ENCODE results near the gene DDX6.
"Not testable (repeated sequence)": the region's sequence is repeated elsewhere in the genome, so short reads cannot be mapped to it uniquely, and the experiment has no call there.

Gene DDX6

DNA sequence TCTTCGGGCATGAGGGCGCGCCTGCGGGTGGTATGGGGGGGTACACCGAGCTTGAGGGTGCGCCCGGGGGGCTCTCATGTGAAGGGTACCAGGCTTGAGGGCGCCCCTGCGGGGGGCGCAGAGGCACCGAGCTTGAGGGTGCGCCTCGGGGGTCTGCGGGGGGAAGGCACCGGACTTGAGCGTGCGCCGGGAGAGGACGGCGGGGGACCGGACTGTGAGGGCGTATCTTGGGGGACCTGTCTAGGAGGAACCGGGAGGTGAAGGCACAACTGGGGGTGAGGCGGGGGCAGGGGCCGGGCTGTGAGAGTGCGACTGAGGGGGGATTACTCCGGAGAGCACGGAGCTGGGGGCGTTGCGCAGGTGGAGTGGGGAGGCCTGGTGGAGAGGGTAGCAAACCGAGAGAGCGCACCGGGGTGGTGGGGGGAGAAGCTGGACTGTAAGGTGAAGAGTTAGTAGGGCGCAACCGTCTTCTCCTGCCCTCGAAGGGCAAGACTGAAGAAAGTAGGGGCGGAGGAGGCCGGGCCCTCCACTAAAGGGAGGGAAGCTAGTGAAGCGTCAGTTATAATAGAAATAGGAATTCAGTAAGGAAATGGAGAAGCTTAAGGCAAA, 1.1 kb upstream of the DDX6 start:
- peak; percentile 62 for DNase-seq (ENCODE audit: low read depth)

GRCh38 chr11:118790357-118791110, 430 bp downstream of the DDX6 start:
- peak overlapping the region; percentile 90 for H3K4me3 ChIP-seq (ENCODE audit: low read depth, low read length)
- DNase-seq (ENCODE audit: low read depth): peak; percentile 80
- peak; percentile 56 for TF ChIP-seq CTCF (IDR thresholded peaks at IDR 0.05; ENCODE audit: insufficient read depth, low read depth, low read length, missing control alignments)

More for the DNA sequence above, 1.1 kb upstream of the DDX6 start:
- TF ChIP-seq CTCF (IDR thresholded peaks at IDR 0.05; ENCODE audit: insufficient read depth, low read depth, low read length, missing control alignments): no peak
- peak overlapping the region; percentile 90 for H3K4me3 ChIP-seq (ENCODE audit: low read depth, low read length)

- DNase-seq (ENCODE audit: low read depth): peak; percentile 68
- TF ChIP-seq CTCF (IDR thresholded peaks at IDR 0.05; ENCODE audit: insufficient read depth, low read depth, low read length, missing control alignments): peak; percentile 11
Measured at GRCh38 chr11:118789501-118790356, 1.2 kb downstream of the DDX6 start.

DNA sequence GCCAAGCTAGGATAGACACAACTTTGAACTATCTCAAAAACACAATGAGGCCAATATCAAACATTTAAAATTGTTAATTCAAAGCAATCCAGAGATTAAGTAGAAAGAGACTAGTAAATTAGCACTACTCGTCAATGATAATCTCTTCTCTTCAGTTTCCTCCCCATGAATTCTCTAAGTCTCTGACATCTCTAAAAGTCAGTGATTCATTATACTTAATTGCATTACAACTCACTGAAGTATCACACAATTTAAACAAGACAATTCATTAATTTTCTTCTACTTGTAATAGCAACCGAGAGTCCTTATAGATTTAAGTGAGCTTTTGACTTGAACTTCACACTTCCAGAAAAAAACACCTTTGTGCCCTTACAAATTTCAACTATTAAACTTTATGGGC, 4.3 kb downstream of the DDX6 start:
- no peak for TF ChIP-seq CTCF (IDR thresholded peaks at IDR 0.05; ENCODE audit: insufficient read depth, low read depth, low read length, missing control alignments)
- DNase-seq (ENCODE audit: low read depth): no peak
- peak overlapping the region; percentile 10 for H3K4me3 ChIP-seq (ENCODE audit: low read depth, low read length)

More at GRCh38 chr11:118789501-118790356, 1.2 kb downstream of the DDX6 start:
- H3K4me3 ChIP-seq (ENCODE audit: low read depth, low read length): peak overlapping the region; percentile 90

- DNase-seq (ENCODE audit: low read depth): peak; percentile 21
- TF ChIP-seq CTCF (IDR thresholded peaks at IDR 0.05; ENCODE audit: insufficient read depth, low read depth, low read length, missing control alignments): no peak
- H3K4me3 ChIP-seq (ENCODE audit: low read depth, low read length): no peak overlapping the region
Measured at GRCh38 chr11:118785362-118785761, 5.6 kb downstream of the DDX6 start.

GRCh38 chr11:118783724-118784495, 7.1 kb downstream of the DDX6 start:
- peak; percentile 15 for DNase-seq (ENCODE audit: low read depth)
- TF ChIP-seq CTCF (IDR thresholded peaks at IDR 0.05; ENCODE audit: insufficient read depth, low read depth, low read length, missing control alignments): no peak
- no peak overlapping the region for H3K4me3 ChIP-seq (ENCODE audit: low read depth, low read length)

GRCh38 chr11:118783324-118783723, 7.6 kb downstream of the DDX6 start:
- not testable (repeated sequence) for DNase-seq (ENCODE audit: low read depth); H3K4me3 ChIP-seq (ENCODE audit: low read depth, low read length)

All from GM12865 (cell line).